SK-MEL-5 (cell line): ENCODE data around the gene FLRT3. TPM values are rescaled to one million over a fixed set of nuclear protein-coding genes. Genes with fewer than 3 reads are reported as not detected.

Experiments
- DNase-seq: peaks from one replicate; pipeline ENCODE4 v3.0.0-alpha.2; 2016; ENCODE audit warnings: low read depth, low spot score
- in situ Hi-C: cut with HindIII; loops from 2 replicates; pipeline ENCODE4 v1.10.0; 2016; ENCODE audit warnings: low sequenced_read_pairs, high pct_unique_total_duplicates, low pct_unique_long_range_greater_than_20kb
- small RNA-seq, 2 experiments: library from RNA; depleted of rRNA; stranded (forward); fragments of <200 nt; gene quantifications; one replicate each; pipeline ENCODE3, GENCODE V24; 2014
- total RNA-seq: library from RNA; depleted of rRNA; stranded (reverse); fragments of >200 nt; shearing (Covaris generic); gene quantifications from 2 replicates; pipeline ENCODE4 v1.2.3, GENCODE V29; 2014

The FLRT3 gene
- total RNA-seq, 1 experiment from 2014 or later, result 1.2 TPM

- DNase-seq, result no peak
- in situ Hi-C loops, result no loop called here
Observed at GRCh38 chr20:14282140-14282539, 55.3 kb downstream of the FLRT3 start.

Small RNA genes lying within 50 kb of the gene (small RNA-seq; reads per million reads assigned to genes)
- gene RNU6-228P, result 0 to 0.05 reads per million in 2 experiments
